Measurements from ENCODE around the gene MRGPRD. TPM values are rescaled to one million over a fixed set of nuclear protein-coding genes. Genes with fewer than 3 reads are reported as not detected.

The MRGPRD gene
- polyA plus RNA-seq, 3 donors = not detected

DNA sequence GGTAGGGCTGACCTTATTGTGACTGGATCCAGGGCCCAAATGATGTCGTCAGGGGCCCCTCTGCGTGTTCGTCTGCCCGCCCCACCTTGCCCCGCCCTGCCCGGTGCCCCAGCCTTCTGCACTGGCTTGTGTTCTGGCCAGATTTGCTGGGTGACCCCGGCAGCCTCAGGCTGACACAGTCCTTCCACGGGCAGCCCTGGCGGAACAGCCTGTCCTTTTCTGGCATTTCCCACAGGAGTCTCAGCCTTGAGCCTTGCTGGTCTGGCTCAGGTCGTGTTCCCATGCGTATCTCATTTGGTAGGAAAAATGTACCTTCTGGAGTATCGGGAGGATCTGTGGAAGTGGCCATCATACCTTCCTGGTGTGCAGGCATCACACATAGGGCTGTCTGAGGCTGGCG is 46.1 kb downstream of the MRGPRD start:
- DNase-seq (ENCODE audit: low read depth in 3 of 3, low spot score in 2 of 3) = no peak

DNA sequence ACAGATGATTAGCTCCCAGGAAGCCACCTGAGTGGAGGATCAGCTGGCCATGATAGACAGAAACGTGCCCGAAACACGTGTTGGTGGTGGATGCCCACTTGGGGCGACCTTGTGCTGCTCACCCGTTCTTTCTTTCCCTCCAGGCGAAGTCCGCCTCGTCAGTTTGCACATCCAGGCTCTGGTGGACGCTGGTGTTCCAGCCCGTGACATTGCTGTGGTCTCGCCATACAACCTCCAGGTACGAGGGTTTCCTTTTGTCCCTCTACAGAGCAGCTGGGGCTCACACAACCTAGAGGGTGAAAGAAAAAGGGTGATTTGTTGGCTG is 46.5 kb downstream of the MRGPRD start:
- DNase-seq (ENCODE audit: low read depth in 3 of 3, low spot score in 2 of 3) = no peak

DNA sequence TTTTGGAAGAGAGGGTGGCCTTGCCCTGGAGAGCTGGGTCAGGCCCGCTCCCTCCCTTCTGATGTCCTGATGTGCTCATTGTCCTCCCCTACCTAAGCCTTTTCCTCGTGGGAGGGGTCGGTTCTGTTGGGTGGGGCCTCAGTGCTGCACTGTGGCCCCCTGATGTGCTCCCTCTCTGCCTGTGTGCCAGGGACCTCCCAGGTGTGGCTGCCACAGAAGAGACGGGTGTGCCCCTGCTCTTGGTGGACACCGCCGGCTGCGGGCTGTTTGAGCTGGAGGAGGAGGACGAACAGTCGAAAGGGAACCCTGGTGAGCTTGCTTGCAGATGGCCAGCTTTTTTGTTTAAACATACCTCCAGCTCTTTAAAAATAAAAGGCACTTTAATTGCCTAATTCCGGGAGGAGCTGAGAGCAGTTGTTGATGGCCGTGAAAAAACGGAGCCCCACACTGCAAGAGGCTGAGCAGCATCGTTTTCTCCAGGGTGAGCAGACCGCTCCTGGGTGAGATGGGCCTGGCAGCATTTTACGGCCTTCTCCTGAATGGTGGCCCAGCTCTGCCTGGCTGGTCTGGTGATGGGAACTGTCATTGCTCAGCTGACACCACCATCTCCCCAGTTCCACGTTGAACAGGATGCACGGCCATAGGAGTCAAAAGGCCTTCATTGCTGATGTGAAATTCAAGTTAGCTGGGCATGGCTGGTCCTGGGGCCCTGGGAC is 47.0 kb downstream of the MRGPRD start:
- DNase-seq (ENCODE audit: low read depth in 3 of 3, low spot score in 2 of 3) = no peak

DNA sequence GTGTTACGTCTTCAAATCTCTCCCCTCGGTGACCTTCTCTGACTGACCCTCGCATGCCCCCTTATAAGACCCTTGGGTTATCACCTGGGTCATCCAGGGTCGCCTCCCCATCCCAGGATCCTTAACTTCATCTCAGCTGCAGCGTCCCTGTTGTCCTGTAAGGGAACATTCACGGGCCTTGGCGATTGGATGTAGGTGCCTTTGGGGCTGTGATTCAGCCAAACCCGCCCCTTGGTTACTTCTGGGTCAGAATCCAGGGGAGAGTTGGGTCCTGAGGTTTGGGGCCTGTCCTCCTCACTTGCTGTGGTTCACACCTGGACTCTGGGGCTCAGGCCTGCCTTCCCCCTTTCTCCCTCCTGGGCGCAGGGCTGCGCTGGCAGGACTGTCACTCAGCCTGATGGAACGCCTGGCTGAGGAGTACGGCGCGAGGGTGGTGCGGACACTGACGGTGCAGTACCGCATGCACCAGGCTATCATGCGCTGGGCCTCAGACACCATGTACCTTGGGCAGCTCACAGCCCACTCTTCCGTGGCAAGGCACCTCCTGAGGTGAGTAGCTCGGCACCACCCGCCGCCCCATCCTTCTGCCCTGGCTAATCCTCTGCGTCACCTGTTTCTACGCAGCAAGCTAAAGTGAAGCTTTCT is 47.7 kb downstream of the MRGPRD start:
- no peak for DNase-seq (ENCODE audit: low read depth in 3 of 3, low spot score in 2 of 3)

DNA sequence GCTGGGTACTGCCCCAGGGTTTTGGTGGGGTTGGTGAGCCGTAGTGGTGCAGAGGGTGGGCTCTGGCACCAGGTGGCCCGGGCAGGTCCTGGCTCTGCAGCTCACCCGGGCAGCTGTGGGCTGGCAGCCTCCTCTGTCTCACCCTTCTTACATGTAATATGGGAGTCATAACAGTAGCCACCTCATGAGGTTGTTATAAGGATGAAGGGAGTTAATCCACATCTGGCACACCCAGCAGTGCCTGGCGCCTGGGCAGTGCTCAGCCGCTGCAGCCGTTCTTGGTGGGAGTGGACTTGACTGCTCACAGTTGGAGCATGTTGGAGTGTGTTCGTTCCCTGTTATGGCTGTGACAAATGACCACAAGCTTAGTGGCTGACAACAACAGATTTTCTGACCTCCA is 48.4 kb downstream of the MRGPRD start:
- DNase-seq (ENCODE audit: low read depth in 3 of 3, low spot score in 2 of 3) = no peak

DNA sequence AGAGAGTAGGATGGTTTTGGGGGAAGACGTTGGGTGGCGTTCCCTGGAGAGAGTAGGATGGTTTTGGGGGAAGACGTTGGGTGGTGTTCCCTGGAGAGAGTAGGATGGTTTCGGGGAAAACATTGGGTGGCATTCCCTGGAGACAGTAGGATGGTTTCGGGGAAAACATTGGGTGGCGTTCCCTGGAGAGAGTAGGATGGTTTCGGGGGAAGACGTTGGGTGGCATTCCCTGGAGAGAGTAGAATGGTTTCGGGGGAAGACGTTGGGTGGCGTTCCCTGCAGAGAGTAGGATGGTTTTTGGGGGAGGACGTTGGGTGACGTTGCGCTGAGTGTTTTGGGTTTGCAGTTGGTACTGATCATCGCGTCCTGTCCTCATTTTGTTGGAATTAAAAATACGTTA is 48.9 kb downstream of the MRGPRD start:
- DNase-seq (ENCODE audit: low read depth in 3 of 3, low spot score in 2 of 3) = no peak

DNA sequence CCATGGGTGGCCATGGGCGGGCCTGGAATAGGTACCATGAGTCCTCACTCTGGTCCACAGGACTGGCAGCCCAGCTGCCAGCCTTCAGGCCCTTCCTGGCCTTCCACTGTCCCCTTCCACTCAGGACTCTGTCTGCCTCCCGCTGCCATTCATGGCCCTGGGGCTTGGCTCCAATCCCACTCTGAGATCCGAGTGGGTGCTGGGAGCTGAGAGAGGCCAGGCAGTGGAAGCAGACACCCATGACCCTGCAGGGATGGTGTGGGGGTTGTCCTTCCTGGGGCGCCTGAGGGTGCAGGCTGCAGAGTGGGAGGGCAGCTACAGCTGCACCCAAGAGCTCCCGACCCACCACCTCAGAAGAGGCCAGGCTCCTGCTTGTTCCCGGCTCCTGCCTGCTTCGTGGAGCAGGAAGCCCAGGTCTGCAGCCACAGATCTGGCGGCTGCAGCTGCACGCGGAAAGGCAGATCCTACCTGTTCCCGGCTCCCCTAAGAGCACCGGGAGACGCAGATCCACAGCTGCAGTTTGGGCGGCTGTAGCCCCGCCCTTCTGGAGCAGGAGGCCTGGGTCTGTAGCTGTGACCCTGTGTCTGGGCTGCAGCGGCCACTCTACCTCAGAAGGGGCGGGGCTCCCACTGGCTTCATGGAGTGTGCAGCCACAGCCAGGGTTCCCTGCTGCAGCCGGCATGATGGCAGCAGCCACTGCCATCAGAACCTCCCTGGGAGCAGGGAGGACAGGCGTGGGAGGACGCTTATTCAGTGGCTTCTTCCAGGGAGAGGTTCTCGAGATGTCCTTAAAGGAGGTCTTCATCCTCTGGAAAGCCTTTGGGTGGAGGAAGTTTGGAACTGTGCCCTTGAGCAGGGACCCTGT is 49.6 kb downstream of the MRGPRD start:
- no peak for DNase-seq (ENCODE audit: low read depth in 3 of 3, low spot score in 2 of 3)

Other genes starting within 250 kb of the MRGPRD start
- gene TESMIN, start 229.5 kb downstream of the MRGPRD start, polyA plus RNA-seq (ENCODE audit: insufficient read length in 3 of 3) = 10 to 100 TPM; 16.3 to 18.6 (median 18.1) TPM
- 10 to 100 TPM; 34.9 to 39.6 (median 35.0) TPM for gene CPT1A, start 139.1 kb downstream of the MRGPRD start, polyA plus RNA-seq (ENCODE audit: insufficient read length in 3 of 3)
- 10 to 100 TPM; 60.9 to 81.6 (median 69.6) TPM for gene MRPL21, start 77.2 kb downstream of the MRGPRD start, polyA plus RNA-seq (ENCODE audit: insufficient read length in 3 of 3)
- gene IGHMBP2, start 77.1 kb downstream of the MRGPRD start, polyA plus RNA-seq (ENCODE audit: insufficient read length in 3 of 3) = 10 to 100 TPM; 12.3 to 15.7 (median 12.4) TPM
- 10 to 100 TPM; 20.9 to 24.6 (median 22.7) TPM for gene MRGPRF, start 32.3 kb upstream of the MRGPRD start, polyA plus RNA-seq (ENCODE audit: insufficient read length in 3 of 3)
- 10 to 100 TPM; 12.1 to 14.2 (median 13.6) TPM for gene TPCN2, start 67.9 kb upstream of the MRGPRD start, polyA plus RNA-seq (ENCODE audit: insufficient read length in 3 of 3)
- under 1 TPM; 0.41 to 0.54 (median 0.43) TPM for gene SMIM38, start 174.9 kb upstream of the MRGPRD start, polyA plus RNA-seq (ENCODE audit: insufficient read length in 3 of 3)

Data from right renal cortex interstitium (tissue), 3 donors.